Calu3 (cell line): ENCODE data around the gene PCDH9. TPM values are rescaled to one million over a fixed set of nuclear protein-coding genes. Genes with fewer than 3 reads are reported as not detected.

Experiments used
- BruUV-seq: library from RNA; stranded (reverse); fragments of 400-500 nt; replicated peaks from 2 replicates; lab custom pipeline; 2021; lab: Mats Ljungman, UMichigan
- CTCF ChIA-PET: fragments of 300-600 bp; sonication (Branson Sonifier 250); formaldehyde crosslinking; loops from one replicate; lab custom pipeline; 2022; ENCODE audit warnings: antibody characterized with exemption; lab: Charles Lee
- DNase-seq: peaks from one replicate; pipeline ENCODE4 v3.0.0; 2022
- H3K27ac Mint-ChIP-seq: one replicate; pipeline ENCODE4 v1.8.0; 2022; ENCODE audit warnings: mixed read lengths; ENCODE audit not compliant: unreplicated experiment
- H3K27me3 Mint-ChIP-seq: one replicate; pipeline ENCODE4 v1.8.0; 2022; ENCODE audit warnings: mixed read lengths; ENCODE audit not compliant: unreplicated experiment
- H3K36me3 Mint-ChIP-seq: one replicate; pipeline ENCODE4 v1.8.0; 2022; ENCODE audit warnings: mild to moderate bottlenecking, moderate library complexity, mixed read lengths; ENCODE audit not compliant: insufficient read depth, unreplicated experiment
- H3K4me1 Mint-ChIP-seq: one replicate; pipeline ENCODE4 v1.8.0; 2022; ENCODE audit warnings: mild to moderate bottlenecking, low read depth, mixed read lengths; ENCODE audit not compliant: unreplicated experiment
- H3K4me3 Mint-ChIP-seq: one replicate; pipeline ENCODE4 v1.8.0; 2022; ENCODE audit warnings: mild to moderate bottlenecking, low read depth, moderate library complexity, mixed read lengths; ENCODE audit not compliant: unreplicated experiment
- H3K9me3 Mint-ChIP-seq: one replicate; pipeline ENCODE4 v1.8.0; 2022; ENCODE audit warnings: low read depth, mixed read lengths; ENCODE audit not compliant: unreplicated experiment
- intact Hi-C: fragments of 100-400 bp; cut with micrococcal nuclease; formaldehyde crosslinking; loops from one replicate; pipeline ENCODE4 v1.10.0; 2022; ENCODE audit not compliant: unreplicated experiment
- total RNA-seq: library from RNA; stranded (reverse); gene quantifications from 2 replicates; pipeline ENCODE4 v1.2.3, GENCODE V29; 2022
- TF ChIP-seq, protein P1 (sequence below): fragments of 200-600 bp; IDR thresholded peaks from one replicate; pipeline ENCODE4 v1.8.0; 2022; ENCODE audit warnings: antibody characterized with exemption; ENCODE audit not compliant: unreplicated experiment

PCDH9 gene
- total RNA-seq, 1 experiment from 2014 or later, result 1.3 TPM

DNA sequence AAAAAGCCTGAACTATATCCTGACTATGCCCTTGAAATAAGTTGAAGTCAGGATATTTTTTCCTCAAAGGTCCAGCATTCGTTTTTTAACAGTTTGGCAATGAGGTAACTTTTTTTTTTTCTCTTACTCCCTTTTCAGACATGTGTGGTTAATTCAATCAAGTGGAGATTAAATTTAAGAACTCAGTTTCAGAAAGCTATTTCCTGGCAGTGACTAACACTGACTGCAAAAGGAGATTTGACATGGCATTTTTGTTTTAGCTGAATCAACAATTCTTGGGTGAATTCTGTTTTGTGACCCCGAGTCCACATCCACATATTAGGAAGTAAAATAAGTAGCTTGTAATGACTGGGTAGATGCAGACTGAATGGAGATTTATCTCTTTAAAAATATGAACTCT is 716.4 kb downstream of the PCDH9 start:
- H3K27ac Mint-ChIP-seq, result no peak overlapping the region
- H3K9me3 Mint-ChIP-seq, result no peaks in the 10 kb centered on the region
- intact Hi-C loops, result no loop called here
- CTCF ChIA-PET, result interaction anchor here (0.7 kb wide), 1 partner anchor 7 kb away, joined by 5 read pairs; no protein-coding TSS in a partner anchor
- TF ChIP-seq, protein P1, sequence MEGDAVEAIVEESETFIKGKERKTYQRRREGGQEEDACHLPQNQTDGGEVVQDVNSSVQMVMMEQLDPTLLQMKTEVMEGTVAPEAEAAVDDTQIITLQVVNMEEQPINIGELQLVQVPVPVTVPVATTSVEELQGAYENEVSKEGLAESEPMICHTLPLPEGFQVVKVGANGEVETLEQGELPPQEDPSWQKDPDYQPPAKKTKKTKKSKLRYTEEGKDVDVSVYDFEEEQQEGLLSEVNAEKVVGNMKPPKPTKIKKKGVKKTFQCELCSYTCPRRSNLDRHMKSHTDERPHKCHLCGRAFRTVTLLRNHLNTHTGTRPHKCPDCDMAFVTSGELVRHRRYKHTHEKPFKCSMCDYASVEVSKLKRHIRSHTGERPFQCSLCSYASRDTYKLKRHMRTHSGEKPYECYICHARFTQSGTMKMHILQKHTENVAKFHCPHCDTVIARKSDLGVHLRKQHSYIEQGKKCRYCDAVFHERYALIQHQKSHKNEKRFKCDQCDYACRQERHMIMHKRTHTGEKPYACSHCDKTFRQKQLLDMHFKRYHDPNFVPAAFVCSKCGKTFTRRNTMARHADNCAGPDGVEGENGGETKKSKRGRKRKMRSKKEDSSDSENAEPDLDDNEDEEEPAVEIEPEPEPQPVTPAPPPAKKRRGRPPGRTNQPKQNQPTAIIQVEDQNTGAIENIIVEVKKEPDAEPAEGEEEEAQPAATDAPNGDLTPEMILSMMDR, result no peak
- H3K27me3 Mint-ChIP-seq, result no peaks in the 10 kb centered on the region
- no peaks in the 10 kb centered on the region for H3K36me3 Mint-ChIP-seq
- no peaks in the 10 kb centered on the region for H3K4me1 Mint-ChIP-seq
- no peak overlapping the region for H3K4me3 Mint-ChIP-seq
- no peak for DNase-seq
- no TSS peak for BruUV-seq

DNA sequence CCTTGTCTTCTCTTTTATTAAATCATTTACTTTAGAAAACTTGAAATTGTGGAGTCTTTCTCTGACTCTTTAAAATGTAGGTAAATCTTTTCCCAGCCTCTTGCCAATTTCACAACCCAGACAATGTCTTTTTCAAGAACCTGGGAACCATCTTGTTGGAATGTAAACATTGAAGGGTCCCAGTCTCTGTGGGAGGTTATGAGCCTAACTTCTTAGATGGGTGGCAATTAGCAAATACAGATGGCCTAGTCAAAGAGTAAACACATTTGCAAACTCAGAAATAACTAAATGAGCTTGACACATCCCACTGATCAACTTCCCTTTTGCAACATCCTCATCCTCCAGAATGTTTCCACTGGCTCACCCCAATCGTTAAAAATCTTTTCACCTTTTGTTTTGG is 721.0 kb downstream of the PCDH9 start:
- no peaks in the 10 kb centered on the region for H3K4me1 Mint-ChIP-seq
- H3K36me3 Mint-ChIP-seq, result no peaks in the 10 kb centered on the region
- intact Hi-C loops, result no loop called here
- no peaks in the 10 kb centered on the region for H3K9me3 Mint-ChIP-seq
- H3K27ac Mint-ChIP-seq, result no peak overlapping the region
- TF ChIP-seq, protein P1, result no peak
- CTCF ChIA-PET, result no interaction called here
- no peak for DNase-seq
- H3K27me3 Mint-ChIP-seq, result no peaks in the 10 kb centered on the region
- BruUV-seq, result no TSS peak
- no peak overlapping the region for H3K4me3 Mint-ChIP-seq

DNA sequence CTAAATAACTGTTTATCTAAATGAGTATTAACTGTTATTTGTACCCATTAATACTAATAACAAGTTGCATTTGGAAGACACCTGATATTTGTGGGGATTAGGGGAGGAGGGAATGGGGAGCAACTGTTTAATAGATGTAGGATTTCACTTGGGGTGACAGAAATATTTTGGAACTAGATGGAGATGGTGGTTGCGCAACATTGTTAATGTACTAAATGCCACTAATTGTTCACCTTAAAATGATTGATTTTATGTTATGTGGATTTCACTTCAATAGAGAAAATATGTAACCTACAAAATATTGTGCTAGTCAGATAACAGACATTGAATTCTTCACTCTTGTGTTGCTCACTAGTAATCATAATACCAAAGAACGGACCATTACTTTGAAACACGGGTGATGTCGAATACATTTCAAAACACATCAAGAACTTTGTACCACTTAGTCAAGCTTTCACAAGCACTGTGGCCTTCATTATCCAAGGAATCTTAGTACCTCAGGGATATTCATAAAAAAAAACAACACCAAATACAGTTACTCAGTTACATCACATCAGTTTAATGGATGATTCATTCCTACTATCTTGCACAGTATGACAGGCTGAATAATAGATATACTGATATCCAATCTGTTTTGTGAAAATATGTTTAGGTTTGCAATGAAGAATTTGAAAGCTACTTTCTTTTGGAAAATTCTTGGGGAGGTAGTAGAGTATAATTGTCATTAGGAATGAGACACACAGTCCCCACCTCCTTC is 721.8 kb downstream of the PCDH9 start:
- Mint-ChIP-seq H3K27me3 (no peaks in the 10 kb centered on the region), H3K36me3 (no peaks in the 10 kb centered on the region), H3K9me3 (no peaks in the 10 kb centered on the region), H3K4me1 (no peaks in the 10 kb centered on the region), H3K4me3 (no peak overlapping the region), H3K27ac (no peak overlapping the region)
- no TSS peak for BruUV-seq
- TF ChIP-seq, protein P1, result no peak
- intact Hi-C loops, result no loop called here
- DNase-seq, result no peak
- CTCF ChIA-PET, result no interaction called here

DNA sequence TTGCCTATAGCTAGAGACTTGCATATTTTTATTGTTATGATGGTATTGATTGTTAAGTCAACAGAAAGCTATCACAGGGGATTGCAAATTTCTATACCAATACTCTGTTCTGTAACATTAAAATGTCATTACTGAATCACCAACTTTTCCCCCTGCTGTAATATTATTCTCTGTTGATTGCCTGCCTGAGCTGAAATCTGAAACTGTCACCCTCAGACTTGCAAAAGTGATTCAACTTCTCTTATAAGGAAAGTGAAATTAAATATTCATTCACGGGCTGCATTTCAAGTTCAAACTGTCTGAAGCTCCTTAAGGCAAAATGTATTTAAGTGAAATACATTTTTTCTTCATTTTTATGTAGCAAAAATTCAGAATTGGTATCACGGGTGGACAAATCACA is 723.2 kb downstream of the PCDH9 start:
- H3K4me1 Mint-ChIP-seq, result no peaks in the 10 kb centered on the region
- BruUV-seq, result no TSS peak
- TF ChIP-seq, protein P1, result no peak
- no peaks in the 10 kb centered on the region for H3K9me3 Mint-ChIP-seq
- no peak overlapping the region for H3K4me3 Mint-ChIP-seq
- no peak overlapping the region for H3K27ac Mint-ChIP-seq
- H3K27me3 Mint-ChIP-seq, result no peaks in the 10 kb centered on the region
- DNase-seq, result no peak
- intact Hi-C loops, result no loop called here
- H3K36me3 Mint-ChIP-seq, result no peaks in the 10 kb centered on the region
- CTCF ChIA-PET, result no interaction called here
